Skeletal muscle tissue (tissue), 5 donors: ENCODE measurements around the gene POR. TPM values are rescaled to one million over a fixed set of nuclear protein-coding genes. Genes with fewer than 3 reads are reported as not detected.
A peak's percentile ranks its signal among the peaks of the same experiment; 100 is the strongest.
"Not testable (repeated sequence)": the region's sequence is repeated elsewhere in the genome, so short reads cannot be mapped to it uniquely, and the experiment has no call there.

Source experiments
- H3K27ac ChIP-seq: one replicate; pipeline ENCODE4 v1.7.0; 2013; ENCODE audit warnings: mild to moderate bottlenecking, low read depth, low read length, inconsistent platforms
- H3K27me3 ChIP-seq, 3 donors: one replicate each; pipeline ENCODE4 v1.7.0; 2013; ENCODE audit warnings: low read length in 3 of 3; ENCODE audit not compliant: control insufficient read depth in 3 of 3, insufficient read depth in 3 of 3
- H3K36me3 ChIP-seq, 3 donors: one replicate each; pipeline ENCODE4 v1.7.0; 2013; ENCODE audit warnings: low read length in 3 of 3; ENCODE audit not compliant: control insufficient read depth in 3 of 3, insufficient read depth in 3 of 3
- H3K4me1 ChIP-seq, 3 donors: one replicate each; pipeline ENCODE4 v1.7.0; 2013; ENCODE audit warnings: low read length in 3 of 3, mild to moderate bottlenecking in 3 of 3; ENCODE audit not compliant: control insufficient read depth in 3 of 3, insufficient read depth in 3 of 3
- H3K4me3 ChIP-seq, 3 donors: one replicate each; pipeline ENCODE4 v1.7.0; 2013; ENCODE audit warnings: low read length in 3 of 3
- H3K9ac ChIP-seq, 3 donors: one replicate each; pipeline ENCODE4 v1.7.0; 2013; ENCODE audit warnings: low read length in 3 of 3, mild to moderate bottlenecking in 3 of 3, moderate library complexity in 2 of 3, low read depth in 1 of 3
- H3K9me3 ChIP-seq, 3 donors: one replicate each; pipeline ENCODE4 v1.7.0; 2013; ENCODE audit warnings: low read length in 3 of 3; ENCODE audit not compliant: control insufficient read depth in 3 of 3
- small RNA-seq: library from RNA; depleted of rRNA; stranded (forward); fragments of <200 nt; gene quantifications from one replicate; pipeline ENCODE3, GENCODE V24; 2014
- total RNA-seq: library from RNA; depleted of rRNA; stranded (reverse); fragments of >200 nt; gene quantifications from one replicate; pipeline ENCODE4 v1.2.3, GENCODE V29; 2014
- donor health status: Osteomylitis.

The POR gene
- total RNA-seq, 1 donor from 2014 or later: 42.8 TPM

DNA sequence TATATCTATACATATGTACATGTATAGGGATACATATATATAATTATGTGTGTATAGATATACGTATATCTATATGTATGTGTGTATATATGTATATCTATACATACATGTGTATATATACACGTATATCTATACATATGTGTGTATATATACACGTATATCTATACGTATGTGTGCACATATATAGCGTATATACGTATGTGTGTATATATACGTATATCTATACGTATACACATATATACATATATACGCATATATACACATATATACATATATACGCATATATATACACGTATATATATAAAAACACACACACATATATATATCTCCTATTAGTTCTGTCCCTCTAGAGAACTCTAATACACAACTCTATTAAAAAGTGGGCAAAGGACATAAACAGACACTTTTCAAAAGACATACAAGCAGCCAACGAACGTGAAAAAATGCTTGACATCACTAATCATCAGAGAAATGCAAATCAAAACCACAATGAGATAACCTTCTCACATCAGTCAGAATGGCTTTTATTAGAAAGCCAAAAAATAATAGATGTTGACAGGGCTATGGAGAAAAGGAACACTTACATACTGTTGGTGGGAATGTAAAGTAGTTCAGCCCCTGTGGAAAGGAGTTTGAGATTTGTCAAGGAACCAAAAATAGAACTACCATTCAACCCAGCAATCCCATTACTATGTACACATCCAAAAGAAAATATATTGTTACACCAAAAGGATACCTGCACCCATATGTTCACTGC, 101.4 kb downstream of the POR start:
- H3K4me3 ChIP-seq: no peak overlapping the region
- no peaks in the 10 kb centered on the region for H3K27me3 ChIP-seq
- H3K36me3 ChIP-seq: peaks cover 2 to 9% (median 5%) of the 10 kb centered on the region in 3 donors
- peaks cover 0 to 7% (median 2%) of the 10 kb centered on the region in 3 donors for H3K4me1 ChIP-seq
- no peak overlapping the region for H3K27ac ChIP-seq
- H3K9me3 ChIP-seq: no peaks in the 10 kb centered on the region
- no peak overlapping the region for H3K9ac ChIP-seq

DNA sequence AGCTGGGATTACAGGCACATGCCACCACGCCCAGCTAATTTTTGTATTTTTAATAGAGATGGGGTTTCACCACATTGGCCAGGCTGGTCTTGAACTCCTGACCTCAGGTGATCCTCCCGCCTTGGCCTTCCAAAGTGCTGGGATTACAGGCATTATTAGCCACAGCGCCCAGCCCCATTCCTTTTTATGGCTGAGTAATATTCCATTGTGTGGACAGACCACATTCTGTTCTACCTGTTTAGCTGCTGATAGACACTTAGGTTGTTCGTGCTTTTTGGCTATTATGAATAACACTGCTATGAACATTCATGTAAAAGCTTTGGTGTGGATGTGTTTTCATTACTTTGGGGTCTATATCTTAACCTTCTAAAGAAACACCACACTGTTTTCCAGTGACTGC, 103.6 kb downstream of the POR start:
- not testable (repeated sequence) for H3K27ac ChIP-seq, H3K9ac ChIP-seq, H3K27me3 ChIP-seq, H3K4me3 ChIP-seq, H3K9me3 ChIP-seq, H3K4me1 ChIP-seq
- peaks cover 5 to 15% (median 10%) of the 10 kb centered on the region in 3 donors for H3K36me3 ChIP-seq

- Histone ChIP-seq H3K27me3 (no peaks in the 10 kb centered on the region), H3K9me3 (no peaks in the 10 kb centered on the region), H3K9ac (no peak overlapping the region), H3K4me1 (peaks cover 0 to 7% (median 2%) of the 10 kb centered on the region in 3 donors), H3K27ac (no peak overlapping the region), H3K4me3 (no peak overlapping the region), H3K36me3 (peaks cover 7 to 13% (median 10%) of the 10 kb centered on the region in 3 donors)
Measured at GRCh38 chr7:76020031-76020714, 105.2 kb downstream of the POR start.

GRCh38 chr7:76022026-76022780, 107.2 kb downstream of the POR start:
- Histone ChIP-seq H3K9ac (no peak overlapping the region), H3K4me3 (no peak overlapping the region), H3K9me3 (no peaks in the 10 kb centered on the region), H3K27ac (no peak overlapping the region), H3K27me3 (no peaks in the 10 kb centered on the region), H3K36me3 (peaks cover 7 to 16% (median 10%) of the 10 kb centered on the region in 3 donors), H3K4me1 (peaks cover 0 to 7% (median 2%) of the 10 kb centered on the region in 3 donors)

DNA sequence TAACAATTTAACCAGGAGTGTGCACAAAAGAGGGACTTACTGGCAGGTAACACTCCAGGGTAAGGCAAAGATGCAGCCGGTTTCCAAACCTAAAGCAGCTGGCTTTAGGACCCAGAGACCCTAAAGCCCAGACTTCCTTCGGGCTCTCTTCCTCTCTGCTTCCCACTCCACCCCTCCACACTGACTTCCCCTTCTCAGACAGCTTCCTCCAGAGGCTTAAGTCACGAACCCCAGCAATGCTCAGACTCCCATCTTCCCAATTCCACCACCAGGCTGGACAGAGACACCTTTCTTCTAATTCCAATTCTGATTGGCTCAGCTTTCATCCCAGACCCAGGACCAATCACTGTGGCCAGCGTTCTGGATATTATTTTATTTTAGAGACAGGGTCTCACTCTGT, 108.0 kb downstream of the POR start:
- H3K27ac ChIP-seq: no peak overlapping the region
- H3K4me3 ChIP-seq: no peak overlapping the region
- no peak overlapping the region for H3K9ac ChIP-seq
- no peaks in the 10 kb centered on the region for H3K27me3 ChIP-seq
- no peaks in the 10 kb centered on the region for H3K9me3 ChIP-seq
- H3K4me1 ChIP-seq: peaks cover 0 to 7% (median 2%) of the 10 kb centered on the region in 3 donors
- peaks cover 5 to 16% (median 15%) of the 10 kb centered on the region in 3 donors for H3K36me3 ChIP-seq

GRCh38 chr7:76029682-76030081, 114.7 kb downstream of the POR start:
- peaks cover 4 to 11% (median 6%) of the 10 kb centered on the region in 3 donors for H3K36me3 ChIP-seq
- not testable (repeated sequence) for H3K27me3 ChIP-seq, H3K4me3 ChIP-seq, H3K9me3 ChIP-seq, H3K9ac ChIP-seq, H3K4me1 ChIP-seq, H3K27ac ChIP-seq

GRCh38 chr7:76031964-76032363, 117.0 kb downstream of the POR start:
- Histone ChIP-seq H3K4me1 (peaks cover under 1% of the 10 kb centered on the region in 3 donors), H3K36me3 (peaks cover 4 to 11% (median 5%) of the 10 kb centered on the region in 3 donors), H3K27ac (no peak overlapping the region), H3K27me3 (no peaks in the 10 kb centered on the region), H3K4me3 (no peak overlapping the region), H3K9ac (no peak overlapping the region), H3K9me3 (no peaks in the 10 kb centered on the region)

Small RNA genes within 50 kb of the gene (small RNA-seq; reads per million reads assigned to genes)
- gene SNORA14A: 2.2 reads per million, percentile 86 among the genes with 10 or more reads in this experiment

Other genes starting within 250 kb of the POR start
- 12.5 TPM for gene HIP1, start 176.2 kb upstream of the POR start, total RNA-seq
- gene CCL26, start 142.9 kb upstream of the POR start, total RNA-seq: not detected
- gene CCL24, start 101.3 kb upstream of the POR start, total RNA-seq: not detected
- 7.8 TPM for gene RHBDD2, start 36.1 kb upstream of the POR start, total RNA-seq
- gene TMEM120A, start 79.4 kb downstream of the POR start, total RNA-seq: 35.5 TPM
- gene STYXL1, start 132.8 kb downstream of the POR start, total RNA-seq: 31.8 TPM
- 44.4 TPM for gene MDH2, start 133.0 kb downstream of the POR start, total RNA-seq